Mesothelial cell of epicardium (in vitro differentiated cells): ENCODE measurements around the gene ACTN1. TPM values are rescaled to one million over a fixed set of nuclear protein-coding genes. Genes with fewer than 3 reads are reported as not detected.
A peak's percentile ranks its signal among the peaks of the same experiment; 100 is the strongest.

ENCODE experiments used
- DNase-seq, 2 experiments: peaks; one replicate each; pipeline ENCODE4 v3.0.0; 2021; ENCODE audit warnings: low spot score in 2 of 2; ENCODE audit not compliant: unreplicated experiment in 2 of 2
- H3K27ac Mint-ChIP-seq: 2 replicates; pipeline ENCODE4 v1.8.0; 2021; ENCODE audit warnings: mixed read lengths
- H3K27me3 Mint-ChIP-seq: 2 replicates; pipeline ENCODE4 v1.8.0; 2021; ENCODE audit warnings: low read depth, mixed read lengths
- H3K36me3 Mint-ChIP-seq: 2 replicates; pipeline ENCODE4 v1.8.0; 2021; ENCODE audit warnings: mixed read lengths
- H3K4me1 Mint-ChIP-seq: 2 replicates; pipeline ENCODE4 v1.8.0; 2021; ENCODE audit warnings: mixed read lengths
- H3K4me3 Mint-ChIP-seq: 2 replicates; pipeline ENCODE4 v1.8.0; 2021; ENCODE audit warnings: mild to moderate bottlenecking, moderate library complexity, mixed read lengths
- H3K9me3 Mint-ChIP-seq: 2 replicates; pipeline ENCODE4 v1.8.0; 2021; ENCODE audit warnings: mixed read lengths
- total RNA-seq: library from RNA; stranded (reverse); gene quantifications from 3 replicates; pipeline ENCODE4 v1.2.1, GENCODE V29; 2021
- TF ChIP-seq, protein P1 (sequence below): fragments of 200-600 bp; sonication (generic); IDR thresholded peaks from one replicate; pipeline ENCODE4 v1.5.0; 2021; ENCODE audit warnings: antibody characterized with exemption; ENCODE audit not compliant: unreplicated experiment

ACTN1 gene
- total RNA-seq, 1 donor from 2014 or later: 166 TPM

DNA sequence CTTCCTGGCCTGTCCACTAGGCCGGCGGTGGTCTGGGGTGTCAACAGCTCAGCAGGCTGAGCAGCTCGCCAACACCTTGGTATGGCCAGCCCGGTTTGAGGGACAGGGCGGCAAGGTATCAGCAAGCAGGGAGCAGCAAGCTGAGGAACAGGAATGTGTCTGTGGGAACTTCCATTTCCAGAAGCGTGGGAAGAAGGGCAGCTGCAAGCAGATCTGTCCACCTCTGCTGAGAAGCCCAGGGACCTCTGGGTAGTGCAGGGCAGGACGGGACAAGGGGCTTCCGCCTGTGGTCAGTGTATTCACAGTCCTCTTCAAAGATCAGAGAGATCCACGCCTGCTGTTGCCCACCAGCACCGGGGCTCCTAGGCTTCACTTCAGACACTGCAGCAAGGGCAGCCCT lies 36.0 kb downstream of the ACTN1 start:
- Mint-ChIP-seq H3K27me3 (no peaks in the 10 kb centered on the region), H3K4me1 (peaks cover 57% of the 10 kb centered on the region), H3K36me3 (no peaks in the 10 kb centered on the region), H3K9me3 (no peaks in the 10 kb centered on the region), H3K4me3 (no peak overlapping the region), H3K27ac (peak overlapping the region; percentile 4)
- TF ChIP-seq, protein P1, sequence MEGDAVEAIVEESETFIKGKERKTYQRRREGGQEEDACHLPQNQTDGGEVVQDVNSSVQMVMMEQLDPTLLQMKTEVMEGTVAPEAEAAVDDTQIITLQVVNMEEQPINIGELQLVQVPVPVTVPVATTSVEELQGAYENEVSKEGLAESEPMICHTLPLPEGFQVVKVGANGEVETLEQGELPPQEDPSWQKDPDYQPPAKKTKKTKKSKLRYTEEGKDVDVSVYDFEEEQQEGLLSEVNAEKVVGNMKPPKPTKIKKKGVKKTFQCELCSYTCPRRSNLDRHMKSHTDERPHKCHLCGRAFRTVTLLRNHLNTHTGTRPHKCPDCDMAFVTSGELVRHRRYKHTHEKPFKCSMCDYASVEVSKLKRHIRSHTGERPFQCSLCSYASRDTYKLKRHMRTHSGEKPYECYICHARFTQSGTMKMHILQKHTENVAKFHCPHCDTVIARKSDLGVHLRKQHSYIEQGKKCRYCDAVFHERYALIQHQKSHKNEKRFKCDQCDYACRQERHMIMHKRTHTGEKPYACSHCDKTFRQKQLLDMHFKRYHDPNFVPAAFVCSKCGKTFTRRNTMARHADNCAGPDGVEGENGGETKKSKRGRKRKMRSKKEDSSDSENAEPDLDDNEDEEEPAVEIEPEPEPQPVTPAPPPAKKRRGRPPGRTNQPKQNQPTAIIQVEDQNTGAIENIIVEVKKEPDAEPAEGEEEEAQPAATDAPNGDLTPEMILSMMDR: no peak
- DNase-seq: no peak

DNA sequence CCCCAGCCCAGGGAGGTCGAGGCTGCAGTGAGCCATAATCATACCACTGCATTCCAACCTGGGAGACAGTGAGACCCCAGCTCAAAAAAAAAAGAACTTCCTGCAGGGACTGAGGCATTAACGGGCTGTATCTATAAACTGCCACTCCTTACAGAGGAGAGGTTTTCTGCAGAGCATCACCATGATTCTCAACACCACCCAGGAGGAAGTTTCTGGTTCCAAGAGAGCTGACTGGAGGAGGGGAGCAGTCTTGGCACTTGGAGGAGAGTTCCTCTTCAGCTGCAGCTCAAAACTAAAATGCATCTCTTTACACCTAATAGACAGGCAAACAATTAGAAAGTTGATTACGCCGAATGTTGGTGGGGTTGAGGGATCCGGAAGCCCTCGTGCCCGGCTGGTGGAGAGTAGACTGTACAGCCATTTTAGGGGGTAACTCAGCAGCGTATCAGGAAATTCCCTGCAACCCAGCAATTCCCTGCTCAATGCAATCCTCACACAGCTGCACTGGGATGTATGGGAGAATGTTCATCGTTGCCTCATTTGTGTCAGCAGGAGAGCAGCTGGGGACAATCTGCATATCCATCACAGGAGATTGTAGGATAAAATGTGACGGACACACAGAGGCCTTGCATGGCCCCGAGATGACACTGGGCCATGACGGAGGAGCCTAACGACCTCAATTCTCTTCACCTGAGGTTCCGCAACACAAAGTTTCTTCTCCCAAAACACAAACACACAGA lies 36.6 kb downstream of the ACTN1 start:
- TF ChIP-seq, protein P1: no peak
- Mint-ChIP-seq H3K4me3 (no peak overlapping the region), H3K4me1 (peaks cover 53% of the 10 kb centered on the region), H3K9me3 (no peaks in the 10 kb centered on the region), H3K36me3 (no peaks in the 10 kb centered on the region), H3K27me3 (no peaks in the 10 kb centered on the region), H3K27ac (peak overlapping the region; percentile 4)
- DNase-seq: no peak

DNA sequence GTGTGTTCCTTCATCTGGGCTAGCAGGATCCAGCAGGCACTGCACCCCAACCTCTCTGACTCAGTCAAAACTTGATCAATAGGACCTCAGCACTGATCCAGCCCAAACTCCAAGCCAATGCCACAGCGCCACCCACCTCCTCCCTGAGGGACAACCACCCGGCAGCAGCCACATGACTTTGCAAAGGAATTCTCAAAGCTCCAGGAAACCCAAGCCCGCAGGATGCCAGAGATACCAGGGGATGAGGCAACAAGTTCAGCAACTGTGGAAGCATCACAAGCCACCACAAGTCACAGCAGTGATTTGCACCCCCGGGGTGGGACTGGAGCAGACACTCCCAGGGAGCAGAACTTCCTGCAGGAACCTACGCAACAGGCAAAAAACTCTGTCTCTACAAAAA lies 37.3 kb downstream of the ACTN1 start:
- peak overlapping the region; percentile 4 for H3K27ac Mint-ChIP-seq
- no peak overlapping the region for H3K4me3 Mint-ChIP-seq
- H3K36me3 Mint-ChIP-seq: no peaks in the 10 kb centered on the region
- no peaks in the 10 kb centered on the region for H3K9me3 Mint-ChIP-seq
- no peak for DNase-seq
- H3K4me1 Mint-ChIP-seq: peaks cover 53% of the 10 kb centered on the region
- no peaks in the 10 kb centered on the region for H3K27me3 Mint-ChIP-seq
- TF ChIP-seq, protein P1: no peak

DNA sequence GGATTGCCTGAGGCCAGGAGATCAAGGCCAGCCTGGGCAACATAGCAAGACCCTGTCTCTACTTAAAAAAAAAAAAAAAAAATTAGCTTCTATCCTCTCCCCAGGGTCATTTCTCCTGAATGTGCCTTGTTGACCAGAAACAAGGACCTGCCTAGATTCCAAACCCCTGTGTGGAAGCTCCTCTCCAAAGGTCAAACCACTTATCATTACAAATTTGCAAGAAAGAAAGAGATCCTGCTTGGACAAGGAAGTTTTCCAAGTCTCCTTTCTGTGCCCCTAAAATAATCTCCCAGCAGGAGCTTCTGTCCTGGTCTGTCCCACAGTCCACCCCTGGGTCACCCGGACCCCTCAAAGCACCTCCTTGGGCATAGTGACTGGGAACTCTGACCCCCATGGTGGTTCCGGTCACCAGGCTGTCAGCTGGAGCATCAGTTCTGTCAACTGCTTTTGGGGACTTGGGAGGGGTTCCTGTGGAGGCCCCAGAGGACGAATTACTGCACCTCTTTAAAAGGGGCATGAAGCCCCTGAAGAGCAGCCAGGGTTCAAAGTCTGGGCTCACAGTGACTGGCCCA lies 38.4 kb downstream of the ACTN1 start:
- Mint-ChIP-seq H3K4me1 (peaks cover 64% of the 10 kb centered on the region), H3K4me3 (no peak overlapping the region), H3K27ac (peak overlapping the region; percentile 67), H3K9me3 (no peaks in the 10 kb centered on the region), H3K36me3 (no peaks in the 10 kb centered on the region), H3K27me3 (no peaks in the 10 kb centered on the region)
- TF ChIP-seq, protein P1: no peak
- DNase-seq: no peak

DNA sequence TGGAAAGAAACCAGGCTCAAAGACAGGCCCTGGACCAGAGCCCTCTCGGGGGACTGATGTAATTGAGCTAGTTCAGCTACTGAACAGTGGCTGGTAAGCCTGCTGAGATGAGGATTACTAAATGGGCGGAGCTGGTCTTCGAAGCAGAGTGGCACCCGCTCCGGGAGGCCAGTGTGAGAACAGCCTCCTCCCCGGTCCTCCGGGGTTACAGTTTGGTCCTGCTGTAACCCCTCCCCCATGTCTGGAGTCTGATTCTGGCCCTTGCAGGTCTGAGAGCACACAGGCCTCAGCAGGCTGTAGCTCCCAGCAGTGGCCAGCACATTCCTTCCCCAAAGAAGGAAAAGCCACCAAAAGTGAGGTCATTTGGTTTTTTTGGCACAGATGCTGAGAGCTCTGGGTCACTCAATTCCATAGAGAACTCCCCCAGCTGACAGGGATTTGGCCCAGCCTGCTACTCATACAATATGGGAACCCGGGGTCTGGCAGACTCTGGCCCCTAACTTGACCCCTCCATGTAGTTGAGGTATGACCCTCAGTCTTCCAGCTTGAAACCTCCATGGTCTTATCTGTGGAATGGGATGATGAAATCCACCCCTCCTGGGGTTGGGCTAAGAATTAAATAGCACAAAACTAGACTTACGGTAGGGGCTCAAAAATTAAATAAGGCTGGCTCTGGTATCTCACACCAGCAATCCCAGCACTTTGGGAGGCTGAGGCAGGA lies 39.0 kb downstream of the ACTN1 start:
- Mint-ChIP-seq H3K36me3 (no peaks in the 10 kb centered on the region), H3K9me3 (no peaks in the 10 kb centered on the region), H3K4me3 (no peak overlapping the region), H3K4me1 (peaks cover 61% of the 10 kb centered on the region), H3K27me3 (no peaks in the 10 kb centered on the region), H3K27ac (peak overlapping the region; percentile 91)
- no peak for DNase-seq
- TF ChIP-seq, protein P1: no peak
